Measurements from ENCODE around the gene VEGFA. TPM values are rescaled to one million over a fixed set of nuclear protein-coding genes. Genes with fewer than 3 reads are reported as not detected.

The VEGFA gene
- total RNA-seq, 4 donors from 2014 or later, result 36.2 to 91.3 (median 70.4) TPM

- WGBS, 2 donors, result 82 to 87% methylated on average over 22 to 23 of the region's 24 CpGs
- TF ChIP-seq POLR2A (IDR thresholded peaks at IDR 0.05) (no peak), CTCF (IDR thresholded peaks at IDR 0.05) (no peak)
- no peak for DNase-seq (ENCODE audit: low spot score in 2 of 2)
- intact Hi-C loops (cut with DNase I; ENCODE audit: low total_unique reads), result no loop called here
- H3K4me3 ChIP-seq (ENCODE audit: low read depth, poor library complexity, severe bottlenecking), result no peak overlapping the region
These were observed 11.2 kb downstream of the VEGFA start for GRCh38 chr6:43780941-43781928.

GRCh38 chr6:43781941-43782704 lies 12.1 kb downstream of the VEGFA start:
- intact Hi-C loops (cut with DNase I; ENCODE audit: low total_unique reads), result no loop called here
- no peak for DNase-seq (ENCODE audit: low spot score in 2 of 2)
- no peak overlapping the region for H3K4me3 ChIP-seq (ENCODE audit: low read depth, poor library complexity, severe bottlenecking)
- WGBS, 2 donors, result 85 to 86% methylated on average over 20 of the region's 20 CpGs
- TF ChIP-seq CTCF (IDR thresholded peaks at IDR 0.05) (no peak), POLR2A (IDR thresholded peaks at IDR 0.05) (no peak)

- intact Hi-C loops (cut with DNase I; ENCODE audit: low total_unique reads), result no loop called here
- 86 to 88% methylated on average over 11 of the region's 11 CpGs for WGBS, 2 donors
- no peak for TF ChIP-seq CTCF (IDR thresholded peaks at IDR 0.05)
- no peak for TF ChIP-seq POLR2A (IDR thresholded peaks at IDR 0.05)
- no peak for DNase-seq (ENCODE audit: low spot score in 2 of 2)
- H3K4me3 ChIP-seq (ENCODE audit: low read depth, poor library complexity, severe bottlenecking), result no peak overlapping the region
These were observed 12.9 kb downstream of the VEGFA start for GRCh38 chr6:43782764-43783513.

- WGBS, 2 donors, result 87 to 88% methylated on average over 26 of the region's 26 CpGs
- intact Hi-C loops (cut with DNase I; ENCODE audit: low total_unique reads), result no loop called here
These were observed 14.2 kb downstream of the VEGFA start for GRCh38 chr6:43784049-43784855.

More at GRCh38 chr6:43784049-43784855, 14.2 kb downstream of the VEGFA start:
- no peak overlapping the region for H3K4me3 ChIP-seq (ENCODE audit: low read depth, poor library complexity, severe bottlenecking)
- no peak for DNase-seq (ENCODE audit: low spot score in 2 of 2)
- TF ChIP-seq CTCF (IDR thresholded peaks at IDR 0.05), result no peak

All from lower leg skin (tissue), 4 donors.